CD4-positive, alpha-beta T cell treated with Interleukin-6 at 100 ng/mL for 8 hours (primary cell): ENCODE results near the gene PPP4R2.

Source experiments
- DNase-seq: peaks from one replicate; pipeline ENCODE4 v3.0.0-alpha.2; 2020; ENCODE audit warnings: mixed read lengths, low spot score

Gene PPP4R2

DNA sequence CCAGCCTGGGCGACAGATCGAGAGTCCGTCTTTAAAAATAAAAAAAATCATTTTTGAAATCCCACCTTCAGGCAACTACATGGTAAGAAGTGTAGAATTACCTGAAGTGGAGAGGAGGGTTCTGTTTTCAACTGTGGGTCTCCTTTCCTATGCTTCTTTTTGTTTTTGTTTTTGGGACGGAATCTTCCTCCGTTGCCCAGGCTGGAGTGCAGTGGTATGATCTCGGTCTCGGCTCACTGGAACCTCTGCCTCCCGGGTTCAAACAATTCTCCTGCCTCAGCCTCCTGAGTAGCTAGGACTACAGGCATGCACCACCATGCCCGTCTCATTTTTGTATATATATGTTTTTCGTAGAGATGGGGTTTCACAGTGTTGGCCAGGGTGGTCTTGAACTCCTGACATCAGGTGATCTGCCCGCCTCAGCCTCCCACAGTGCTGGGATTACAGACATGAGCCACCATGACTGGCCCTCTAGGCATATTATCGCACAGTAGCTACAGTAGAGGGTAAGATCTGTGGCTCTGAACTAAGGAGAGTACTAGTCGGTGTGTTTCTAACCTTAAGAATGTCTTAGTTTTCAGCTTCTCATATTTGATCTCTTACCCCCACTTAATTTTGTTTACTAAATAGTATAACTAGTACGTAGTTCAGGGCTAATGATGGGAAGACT, 73.3 kb downstream of the PPP4R2 start:
- DNase-seq, result no peak

DNA sequence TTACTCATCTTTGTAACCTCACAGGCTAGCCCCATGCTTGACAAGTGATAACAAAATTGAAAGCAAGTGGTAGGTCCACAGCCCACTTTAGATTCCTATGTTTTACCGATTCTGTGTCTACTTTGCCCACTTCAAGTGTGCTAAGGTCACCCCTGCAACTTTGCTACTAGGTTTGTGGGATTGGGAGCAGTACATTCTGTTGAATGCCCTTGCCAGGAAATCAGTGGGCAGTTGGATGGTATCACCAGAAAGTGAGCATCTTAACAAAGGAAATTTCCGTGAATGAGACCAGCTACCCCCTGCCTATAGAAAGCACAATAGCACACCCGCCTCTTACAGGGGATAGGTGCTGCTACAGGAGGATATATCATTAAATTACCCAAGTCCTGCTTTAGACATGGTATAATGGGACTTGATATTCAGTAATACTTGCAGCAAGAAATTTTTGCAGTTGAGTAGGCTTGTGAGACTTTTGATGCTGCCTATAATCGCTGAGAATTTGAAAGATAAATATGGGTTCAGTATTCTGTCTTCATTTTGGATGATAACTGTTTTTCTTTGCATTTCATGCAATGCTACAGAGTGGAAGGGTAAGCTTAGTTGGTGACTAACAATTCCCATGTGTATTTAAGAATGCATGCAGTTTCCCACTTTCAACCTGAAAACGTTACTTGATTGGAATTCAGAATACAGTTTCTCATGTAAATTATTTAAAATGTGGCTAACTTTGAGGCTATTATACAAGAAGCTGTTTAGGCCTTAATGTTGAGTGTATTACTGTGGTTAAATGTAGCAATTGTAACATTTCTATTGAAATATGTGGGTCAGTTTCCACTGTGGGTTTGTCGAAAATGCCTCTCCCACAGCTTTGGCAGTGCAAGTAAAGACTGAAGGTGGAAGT, 74.3 kb downstream of the PPP4R2 start:
- no peak for DNase-seq

DNA sequence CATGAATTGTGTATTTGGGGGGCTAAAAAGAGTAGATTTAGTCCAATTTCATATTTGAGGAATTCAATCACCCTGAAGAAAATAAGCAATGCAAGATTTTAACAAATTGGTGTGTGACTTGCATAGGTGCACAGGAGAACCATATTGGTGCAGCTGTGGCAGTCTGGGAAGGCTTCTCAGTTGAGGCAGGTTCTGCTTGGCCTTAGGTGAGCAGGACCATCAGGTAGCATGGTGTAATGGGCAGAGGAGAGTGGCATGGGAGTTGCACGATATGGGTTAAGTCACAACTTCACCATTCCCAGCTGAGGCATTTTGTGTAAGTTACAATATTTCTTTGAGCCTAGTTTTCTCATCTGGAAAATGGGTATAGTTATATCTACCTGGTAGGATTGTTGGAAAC, 75.3 kb downstream of the PPP4R2 start:
- no peak for DNase-seq

DNA sequence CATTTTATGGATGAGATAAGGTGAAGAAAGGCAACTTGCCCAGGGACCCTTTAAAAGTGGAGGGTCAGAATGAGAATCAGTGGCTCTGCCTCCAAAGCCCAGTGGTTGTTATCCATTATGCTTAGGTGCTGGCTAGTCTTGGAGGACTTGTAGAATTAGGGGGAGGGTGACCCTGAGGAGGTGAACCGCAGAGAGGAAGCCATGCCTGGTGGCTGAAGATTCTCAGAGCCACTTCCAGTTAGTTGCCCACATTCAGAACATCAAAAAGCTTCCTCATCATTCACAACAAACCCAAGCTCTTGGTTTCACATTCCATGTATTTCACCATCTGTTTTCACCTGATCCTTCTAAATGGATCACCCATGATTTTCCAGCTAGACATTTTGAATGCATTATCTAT, 76.0 kb downstream of the PPP4R2 start:
- no peak for DNase-seq

DNA sequence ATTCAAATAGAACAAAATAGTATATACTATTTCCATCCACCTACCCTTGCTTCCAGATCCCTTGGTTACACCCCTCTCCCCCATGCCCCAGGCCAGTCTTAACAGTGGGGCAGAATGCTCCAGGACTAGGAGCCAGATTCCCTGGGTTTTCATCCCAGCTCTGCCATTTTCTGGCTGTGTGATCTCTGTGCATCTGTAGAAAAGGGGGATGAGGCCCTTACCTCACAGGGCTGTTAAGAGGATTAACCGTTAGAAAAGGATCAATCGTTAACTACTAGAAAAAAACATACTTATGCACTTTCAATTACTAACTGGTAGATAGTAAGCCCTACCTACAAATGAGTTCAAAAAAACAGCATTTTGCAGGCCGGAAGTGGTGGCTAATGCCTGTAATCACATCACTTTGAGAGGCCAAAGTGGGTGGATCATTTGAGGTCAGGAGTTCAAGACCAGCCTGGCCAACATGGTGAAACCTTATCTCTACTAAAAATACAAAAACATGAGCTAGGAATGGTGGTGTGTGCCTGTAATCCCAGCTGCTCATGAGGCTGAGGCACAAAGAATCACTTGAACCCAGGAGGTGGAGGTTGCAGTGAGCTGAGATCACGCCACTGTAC, 76.6 kb downstream of the PPP4R2 start:
- DNase-seq, result no peak

DNA sequence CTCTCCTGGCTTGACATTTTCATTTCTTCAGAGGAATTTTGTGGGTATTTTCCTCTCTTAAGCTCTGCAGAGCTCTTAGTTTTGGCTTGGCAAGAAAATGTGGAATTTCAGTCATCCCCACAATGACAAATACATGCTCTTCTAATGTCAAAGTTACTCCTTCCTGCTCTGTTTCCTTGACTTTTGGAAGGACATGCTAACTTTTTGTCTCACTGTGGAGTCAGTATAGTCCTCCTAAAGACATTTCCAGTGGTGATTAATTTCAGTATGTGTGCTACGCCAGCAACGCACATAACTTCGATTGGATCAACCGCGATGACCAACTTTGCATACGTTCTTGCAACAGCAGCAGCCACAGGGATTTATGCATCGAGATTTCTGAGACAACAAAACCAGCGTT, 78.2 kb downstream of the PPP4R2 start:
- no peak for DNase-seq

DNA sequence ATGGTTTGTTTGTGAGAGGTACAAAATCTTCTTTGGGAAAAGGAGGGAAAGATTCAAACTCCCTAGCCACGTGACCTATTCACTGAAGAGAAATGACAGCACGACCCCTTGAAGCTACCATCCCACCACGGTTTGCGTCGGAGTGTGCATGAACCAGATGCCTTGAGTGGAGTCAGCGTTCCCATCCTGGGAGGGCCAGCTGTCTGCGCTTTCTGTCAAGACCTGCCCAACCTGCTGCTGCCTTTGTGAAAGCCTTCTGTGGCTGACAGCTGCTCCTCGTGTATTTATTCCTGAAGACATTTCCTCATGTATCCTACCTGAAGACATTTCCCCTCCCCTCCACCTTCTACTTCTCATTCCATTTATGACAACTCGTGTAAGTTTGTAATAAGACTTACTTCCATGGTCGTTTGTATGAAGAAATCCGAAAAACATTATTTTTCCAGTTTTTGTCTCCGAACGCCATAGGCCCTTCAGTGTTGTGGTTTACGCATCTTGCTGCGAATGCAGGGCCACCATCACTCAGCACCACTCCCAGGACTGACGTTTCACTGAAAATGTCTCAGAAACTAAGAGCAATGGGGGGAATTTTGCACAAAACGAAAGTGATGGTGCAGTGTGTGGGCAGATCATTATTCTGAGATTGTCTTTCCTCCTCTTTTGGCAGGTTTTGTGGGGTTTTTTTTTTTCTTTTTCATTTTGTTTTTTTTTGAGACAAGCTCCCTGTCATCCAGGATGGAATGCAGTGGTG, 83.8 kb downstream of the PPP4R2 start:
- no peak for DNase-seq

DNA sequence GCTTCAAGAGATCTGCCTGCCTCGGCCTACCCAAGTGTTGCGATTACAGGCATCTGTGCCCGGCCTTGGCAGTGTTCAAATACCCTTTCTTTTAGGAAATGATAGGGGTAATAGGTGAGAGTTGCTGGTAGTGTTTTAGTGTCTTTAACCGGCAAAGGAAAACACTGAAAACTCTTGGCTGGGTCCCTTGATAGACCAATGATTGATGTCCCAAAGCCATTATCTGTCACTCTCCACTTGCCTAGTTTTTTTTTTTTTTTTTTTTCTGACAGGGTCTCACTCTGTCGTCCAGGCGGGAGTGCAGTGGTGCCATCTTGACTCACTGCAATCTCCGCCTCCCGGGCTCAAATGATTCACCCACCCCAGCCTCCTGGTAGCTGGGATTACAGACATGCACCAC, 84.5 kb downstream of the PPP4R2 start:
- no peak for DNase-seq

DNA sequence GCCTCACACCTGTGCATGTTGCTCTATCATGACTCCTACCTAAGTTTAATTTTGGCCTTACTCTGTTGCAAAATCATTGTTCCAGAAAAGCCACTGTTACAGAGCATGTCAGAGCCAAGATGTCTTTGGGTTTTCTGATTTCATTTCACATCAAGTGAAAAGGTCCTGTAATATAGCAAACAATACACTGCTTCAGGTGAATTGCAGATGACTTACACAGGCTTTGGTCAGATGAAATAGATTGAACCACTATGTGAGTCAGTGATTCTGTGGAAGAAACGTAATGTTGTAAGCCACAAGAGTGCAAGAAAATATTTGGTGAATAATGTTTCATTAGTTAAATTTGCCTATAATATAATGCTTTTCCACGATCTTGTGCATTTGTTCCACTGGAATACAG, 87.6 kb downstream of the PPP4R2 start:
- DNase-seq, result no peak

DNA sequence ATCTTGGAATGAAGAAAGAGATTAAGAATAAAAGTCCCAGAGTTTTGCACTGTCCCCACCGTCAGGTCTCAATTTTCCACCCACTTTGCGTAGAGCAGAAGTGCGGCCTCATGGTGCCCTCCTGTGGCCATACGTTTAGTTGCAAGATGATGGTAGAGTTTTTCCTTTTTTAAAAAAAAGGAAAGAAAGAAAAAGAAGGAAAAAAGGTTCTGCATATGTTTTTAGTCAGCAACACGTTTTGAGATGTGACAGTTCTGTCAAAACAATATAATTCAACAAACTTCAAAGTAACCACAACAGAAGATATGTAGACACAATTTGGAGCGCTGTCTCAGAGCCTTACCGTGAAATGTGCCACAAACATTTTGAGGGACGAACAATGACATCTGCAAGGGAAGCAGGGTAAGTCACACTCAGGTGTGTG, 89.5 kb downstream of the PPP4R2 start:
- DNase-seq, result peak; percentile 37

DNA sequence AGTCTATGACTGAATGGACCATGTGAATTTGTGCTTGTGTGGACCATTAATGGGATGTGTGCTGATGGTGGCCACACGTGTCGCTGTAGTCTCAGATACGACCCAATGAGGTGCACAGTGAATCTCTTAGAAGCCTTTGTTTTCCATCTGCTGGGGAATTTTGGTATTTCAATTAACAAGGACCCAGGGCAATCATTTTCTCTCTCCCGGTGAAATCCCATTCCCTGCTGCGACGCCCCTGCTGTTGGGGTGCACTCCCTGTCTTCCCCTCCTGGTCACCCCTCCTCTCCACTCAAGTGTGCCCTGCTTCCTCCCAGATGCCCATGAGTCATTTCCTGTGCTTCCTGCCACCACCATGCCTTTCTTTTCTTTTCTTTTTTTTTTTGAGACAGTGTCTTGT, 97.5 kb downstream of the PPP4R2 start:
- DNase-seq, result no peak

DNA sequence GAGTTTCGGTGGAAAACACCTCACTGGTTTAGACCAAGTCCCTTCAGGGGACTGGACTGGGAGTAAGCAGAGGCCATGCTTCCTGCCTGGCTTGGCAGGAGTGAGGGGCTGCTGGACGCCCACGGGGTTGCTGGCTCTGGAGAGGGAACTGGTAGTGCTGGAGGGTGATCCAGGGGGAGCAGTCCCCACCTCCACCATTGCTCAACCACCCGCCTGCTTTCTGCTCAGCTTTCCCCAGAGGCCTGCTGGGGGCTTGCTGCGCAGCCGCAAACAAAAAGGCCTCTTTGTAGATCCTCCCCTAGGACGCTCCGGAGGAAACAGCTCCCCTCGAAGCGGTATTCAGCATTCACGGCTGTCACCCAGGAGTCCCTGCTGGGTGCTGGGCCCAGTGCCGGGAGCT, 98.3 kb downstream of the PPP4R2 start:
- DNase-seq, result no peak

DNA sequence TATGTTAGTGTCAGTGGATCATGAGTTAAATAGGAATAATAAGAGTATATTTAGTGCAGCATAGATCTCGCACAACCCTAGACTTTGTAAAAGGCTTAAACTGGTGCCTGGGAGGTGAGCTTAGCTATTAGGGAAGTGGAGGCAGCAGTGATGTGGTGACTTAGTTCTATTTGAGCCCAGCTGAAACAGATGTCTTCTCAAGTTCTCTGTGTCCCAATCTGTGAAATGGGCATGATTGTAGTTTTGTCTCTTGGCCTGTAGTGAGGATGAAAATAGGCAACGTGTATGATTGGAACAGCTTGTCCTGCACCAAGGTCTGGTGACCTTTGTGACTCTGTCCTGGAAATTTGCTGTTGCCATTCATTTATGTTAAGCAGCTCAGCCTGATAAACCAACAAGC, 99.6 kb downstream of the PPP4R2 start:
- no peak for DNase-seq

DNA sequence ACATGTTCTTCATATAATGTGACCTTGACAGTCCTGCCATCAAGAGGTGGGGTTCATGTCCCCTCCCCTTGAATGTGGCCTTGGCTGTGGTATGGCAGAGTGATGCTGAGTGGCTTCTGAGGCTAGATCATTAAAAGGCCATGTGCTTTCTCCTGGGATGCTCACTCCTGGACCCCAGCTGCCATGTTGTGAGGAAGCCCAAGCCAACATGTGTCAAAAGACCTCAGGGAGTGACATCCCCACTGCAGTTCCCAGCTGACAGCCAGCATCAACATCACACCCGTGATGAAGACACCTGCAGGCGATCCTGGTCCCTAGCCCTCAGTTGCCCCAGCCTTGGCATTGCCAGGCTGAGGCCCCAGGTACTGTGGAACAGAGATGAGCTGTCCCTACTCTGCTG, 101.4 kb downstream of the PPP4R2 start:
- DNase-seq, result no peak

DNA sequence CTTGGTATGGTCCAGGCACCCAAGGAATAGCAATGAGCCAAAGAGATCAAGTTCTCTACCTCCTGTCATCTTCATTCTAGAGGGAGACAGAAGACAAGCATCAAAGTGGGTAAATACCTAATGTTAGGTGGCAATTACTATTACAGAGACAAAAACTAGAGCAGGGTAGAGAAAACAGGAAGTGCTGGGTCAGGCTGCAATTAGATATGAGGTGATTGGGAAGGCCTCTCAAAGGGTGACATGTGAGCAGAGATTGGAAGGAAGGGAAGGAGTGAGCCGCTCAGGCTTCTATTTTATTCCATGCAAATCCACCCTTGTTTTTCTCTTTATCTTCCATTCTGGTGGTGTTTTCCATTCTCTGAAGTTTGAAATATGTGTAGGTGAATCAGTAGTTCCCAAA, 102.3 kb downstream of the PPP4R2 start:
- DNase-seq, result no peak

DNA sequence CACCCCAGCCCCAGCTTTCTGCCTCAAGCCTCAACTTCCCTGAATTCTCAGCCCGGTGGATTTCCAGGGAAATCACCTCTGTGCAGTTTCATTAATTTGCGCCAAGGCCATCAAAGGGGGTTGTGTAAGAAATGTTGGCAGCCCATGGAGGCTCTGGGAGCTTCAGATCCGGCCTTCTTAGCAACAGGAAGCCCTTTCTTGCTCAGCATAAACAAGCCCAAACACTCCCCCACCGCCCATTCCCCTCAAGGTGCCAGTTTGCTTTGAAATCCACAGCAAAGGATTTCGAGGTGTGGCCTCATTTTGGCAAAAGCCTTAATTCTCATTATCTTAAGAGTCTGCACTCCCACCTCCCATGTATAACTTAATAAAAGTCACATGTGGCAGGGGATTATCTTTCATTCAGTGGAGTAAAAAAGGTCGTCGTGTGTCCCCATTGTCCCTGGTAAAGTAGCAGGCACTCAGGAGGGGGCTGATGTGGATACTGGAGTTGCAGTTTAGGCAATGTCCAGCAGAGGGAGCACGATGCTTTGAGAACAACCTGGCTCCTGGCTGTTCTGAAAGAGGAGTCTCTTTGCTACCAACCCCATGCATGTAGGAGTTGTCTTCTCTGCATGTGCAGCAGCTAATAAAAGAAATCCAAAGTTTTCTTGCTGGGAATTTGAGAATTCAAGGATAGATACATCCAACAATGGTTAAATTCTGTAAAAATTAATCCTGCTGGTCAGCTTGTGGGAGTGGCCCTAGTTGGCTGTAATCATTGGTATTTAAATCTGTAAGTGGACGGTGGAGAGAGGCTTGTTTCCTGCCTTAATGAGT, 104.3 kb downstream of the PPP4R2 start:
- peak; percentile 66 for DNase-seq

DNA sequence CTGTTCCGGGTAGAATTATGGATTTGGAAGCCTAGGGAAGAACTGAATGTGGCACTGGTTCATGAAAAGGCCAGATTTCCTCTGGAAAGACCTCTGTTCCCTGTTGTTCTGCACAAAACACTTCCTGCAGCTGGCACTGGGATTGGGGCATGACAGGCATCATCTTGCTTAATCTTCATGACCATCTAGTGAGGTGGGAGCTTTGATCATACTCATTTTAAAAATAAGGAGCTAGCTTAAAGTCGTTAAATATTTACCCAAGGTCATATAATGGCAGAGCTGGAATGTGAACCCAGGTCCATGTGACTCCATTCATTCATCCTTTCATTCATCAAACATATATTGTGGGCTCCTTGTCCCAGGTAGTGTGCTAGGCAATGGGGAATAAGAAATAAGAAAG, 105.3 kb downstream of the PPP4R2 start:
- no peak for DNase-seq

DNA sequence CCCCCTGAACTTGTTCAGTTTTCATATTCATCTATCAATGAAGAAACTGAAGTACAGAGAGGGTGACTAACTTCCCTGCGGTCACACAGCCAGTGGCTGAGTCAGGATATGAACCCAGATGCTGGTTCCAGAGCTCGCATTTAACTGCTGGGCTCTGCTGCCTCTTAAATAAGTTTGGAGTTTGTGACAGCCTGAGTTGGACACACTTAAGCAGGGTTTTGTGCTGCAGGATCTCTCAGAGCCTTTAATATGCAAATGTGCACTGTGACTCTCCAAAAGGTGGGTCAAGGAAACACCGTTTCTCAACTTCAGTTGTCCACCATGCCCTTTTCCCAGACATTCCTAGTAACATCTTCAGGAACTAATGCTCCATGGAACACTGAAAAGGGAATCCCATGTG, 110.6 kb downstream of the PPP4R2 start:
- no peak for DNase-seq

DNA sequence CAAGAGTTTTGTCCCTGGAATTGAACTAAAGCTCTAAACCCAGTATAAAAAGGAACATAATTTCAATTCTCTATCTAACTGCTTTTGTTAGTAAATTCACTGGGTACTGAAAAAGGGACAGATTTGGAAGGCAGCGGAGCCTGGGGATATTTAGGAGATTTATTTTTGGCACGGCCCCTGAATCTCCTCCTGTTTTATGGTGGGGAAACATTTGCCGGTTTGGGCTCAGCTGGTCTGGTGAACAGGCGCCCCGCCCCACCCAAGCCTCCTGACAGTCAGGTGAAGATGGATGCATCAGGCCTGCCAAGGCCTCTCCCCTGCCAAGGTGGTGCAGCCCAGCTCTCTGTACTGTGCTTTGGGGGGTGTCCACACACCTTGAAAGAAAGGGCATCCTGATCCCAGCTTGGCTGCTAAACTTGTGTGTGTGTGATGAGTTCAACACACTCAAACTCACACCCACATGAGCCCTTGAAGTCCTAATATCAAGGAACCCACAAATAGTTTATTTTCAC, 111.1 kb downstream of the PPP4R2 start:
- DNase-seq, result no peak

DNA sequence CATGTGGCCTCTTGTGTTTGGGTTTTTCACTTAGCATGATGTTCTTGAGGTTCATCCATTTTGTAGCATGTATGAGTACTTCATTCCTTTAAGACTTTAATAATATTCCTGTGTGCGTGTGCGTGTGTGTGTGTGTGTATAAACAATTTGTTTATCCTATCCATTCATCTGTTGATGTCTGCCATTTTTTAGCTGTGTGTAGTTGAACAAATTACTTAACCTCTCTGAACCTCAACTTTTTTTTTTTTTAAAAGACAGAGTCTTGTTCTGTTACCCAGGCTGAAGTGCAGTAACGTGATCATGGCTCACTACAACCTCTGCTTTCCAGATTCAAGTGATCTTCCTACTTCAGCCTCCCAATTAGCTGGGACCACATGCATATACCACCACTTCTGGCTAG, 112.1 kb downstream of the PPP4R2 start:
- DNase-seq, result no peak

DNA sequence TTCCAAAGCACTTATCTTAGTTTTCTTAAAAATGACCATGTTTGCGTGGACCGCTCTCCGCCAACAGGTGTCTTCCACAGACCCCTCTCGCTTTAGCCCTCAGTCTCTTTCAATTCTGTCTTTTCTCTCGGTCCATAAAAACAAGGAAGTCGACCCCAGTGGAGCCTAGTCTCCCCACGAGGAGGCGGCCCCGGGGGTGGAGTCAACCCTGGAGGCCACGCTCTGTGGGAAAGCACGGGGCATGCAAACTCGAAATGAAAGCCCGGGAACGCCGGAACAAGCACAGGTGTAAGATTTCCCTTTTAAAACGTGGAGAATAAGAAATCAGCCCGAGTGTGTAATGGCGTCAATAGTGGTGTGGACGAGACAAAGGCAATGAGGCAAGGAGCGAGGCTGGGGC, 113.9 kb downstream of the PPP4R2 start:
- no peak for DNase-seq
